Activated CD8-positive, alpha-beta memory T cell treated with anti-CD3 and anti-CD28 coated beads, Interleukin-2, amount 50 U/mL, for 1 hour (primary cell): ENCODE measurements around the gene LSM10.

Source experiments
- DNase-seq: peaks from one replicate; pipeline ENCODE4 v3.0.0-alpha.2; 2020; ENCODE audit errors: extremely low read depth

The LSM10 gene

DNA sequence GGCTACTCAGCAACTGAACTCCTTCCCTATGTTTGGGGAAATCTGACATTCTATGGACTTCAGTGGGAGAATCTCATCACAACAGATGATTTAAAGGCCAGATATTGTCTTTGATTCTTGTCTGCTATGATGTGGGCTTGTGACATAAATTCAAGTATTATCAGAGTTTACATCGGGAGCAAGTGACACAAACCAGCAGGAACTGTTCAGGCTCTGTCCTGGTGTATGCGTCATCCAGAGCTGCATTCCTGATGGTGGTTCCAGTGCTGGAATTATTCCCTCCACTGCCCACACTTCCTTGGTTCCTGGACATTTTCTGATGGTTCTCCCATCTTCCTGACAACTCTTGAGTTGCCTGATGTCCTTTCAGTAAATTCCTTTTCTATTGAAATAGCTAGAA, 10.8 kb upstream of the LSM10 start:
- DNase-seq = no peak

DNA sequence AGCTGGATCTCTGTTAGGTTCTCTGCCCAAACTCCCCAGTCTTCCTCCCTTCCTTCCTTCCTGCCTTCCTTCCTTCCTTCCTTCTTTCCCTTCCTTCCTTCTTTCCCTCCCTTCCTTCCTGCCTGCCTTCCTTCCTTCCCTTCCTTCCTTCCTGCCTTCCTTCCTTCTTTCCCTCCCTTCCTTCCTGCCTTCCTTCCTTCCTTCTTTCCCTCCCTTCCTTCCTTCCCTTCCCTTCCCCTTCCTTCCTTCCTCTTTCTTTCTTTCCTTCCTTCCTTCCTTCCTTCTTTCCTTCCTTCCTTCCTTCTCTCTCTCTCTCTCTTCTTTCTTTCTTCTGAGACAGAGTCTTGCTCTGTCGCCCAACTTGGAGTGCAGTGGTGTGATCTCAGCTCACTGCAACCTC, 8.7 kb upstream of the LSM10 start:
- DNase-seq = no peak

DNA sequence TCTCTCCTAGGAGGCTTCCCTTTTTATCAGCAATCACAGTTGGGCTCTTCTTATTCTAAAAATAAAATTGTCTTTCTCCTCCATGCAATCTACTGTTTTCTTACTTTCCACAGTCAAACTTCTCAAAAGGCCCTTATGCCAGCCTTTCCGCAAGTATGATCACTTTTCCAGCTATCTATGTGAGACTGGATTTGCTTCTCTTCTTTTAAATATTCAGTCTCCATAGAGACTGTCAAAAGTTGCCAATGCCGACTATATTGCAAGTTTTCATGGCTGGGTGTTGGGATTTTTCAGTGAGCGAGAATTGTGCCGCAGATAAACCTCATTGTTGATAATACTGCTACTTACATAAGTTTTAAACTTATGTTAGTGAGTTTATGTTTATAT, 4.8 kb upstream of the LSM10 start:
- no peak for DNase-seq

DNA sequence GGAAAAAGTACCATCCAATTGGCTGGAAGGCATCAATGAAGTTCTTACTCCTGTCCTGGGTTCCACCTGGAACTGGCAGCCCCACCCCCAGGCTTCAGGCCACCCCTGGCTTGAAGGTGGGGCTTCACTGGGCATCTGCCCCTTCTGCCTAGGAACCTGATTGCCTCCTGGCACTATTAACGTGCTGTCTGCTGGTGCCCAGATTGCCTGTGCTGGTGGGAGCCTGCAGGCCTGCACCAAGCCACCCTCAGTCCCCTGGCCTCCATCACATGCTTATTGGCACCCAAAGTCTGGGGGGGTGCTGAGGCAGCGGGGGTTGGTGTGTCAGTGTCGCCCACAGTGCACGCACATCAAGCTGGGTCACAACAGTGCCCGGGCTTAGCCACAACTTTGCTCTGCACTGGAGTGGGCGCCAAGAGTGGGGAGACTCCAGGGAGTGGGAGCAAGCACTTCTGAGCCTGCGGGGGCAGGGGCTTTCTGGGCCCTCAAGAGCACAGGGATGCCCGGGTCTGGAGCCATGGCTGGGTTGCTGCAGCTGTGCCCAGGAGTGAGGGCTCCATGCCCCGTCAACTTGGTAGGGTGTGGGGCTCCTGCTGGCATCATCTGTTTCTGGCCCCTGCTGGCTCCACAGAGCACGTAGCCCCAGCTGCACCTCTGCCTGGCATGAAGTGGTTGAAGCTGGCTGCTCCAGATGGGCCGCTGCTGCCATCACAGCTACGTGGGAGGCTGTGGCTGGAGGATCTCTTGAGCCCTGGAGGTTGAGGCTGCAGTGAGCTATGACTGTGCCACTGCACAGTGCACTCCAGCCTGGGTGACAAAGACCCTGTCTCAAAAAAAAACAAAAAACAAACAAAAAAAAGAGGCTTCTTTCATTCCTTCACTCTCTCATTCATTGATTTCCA, 4.1 kb upstream of the LSM10 start:
- DNase-seq = no peak

- no peak for DNase-seq
Observed at GRCh38 chr1:36400825-36401601, 3.3 kb upstream of the LSM10 start.

DNA sequence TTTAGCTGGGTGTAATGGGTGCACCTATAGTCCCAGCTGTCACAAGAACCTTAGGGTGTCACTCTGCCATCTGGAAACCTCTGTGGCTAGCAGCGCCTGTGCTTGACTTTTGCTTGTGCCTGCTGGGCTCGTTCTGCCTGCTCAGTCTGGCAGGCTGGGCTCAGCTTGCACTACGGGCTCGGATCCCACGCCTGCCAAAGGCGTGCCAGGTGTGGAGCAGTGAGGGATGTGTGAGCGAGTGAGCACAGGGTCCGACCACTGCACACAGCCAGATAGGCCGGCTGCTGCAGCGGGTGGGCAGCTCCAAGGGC, 2.8 kb upstream of the LSM10 start:
- no peak for DNase-seq

GRCh38 chr1:36398370-36398977, 766 bp upstream of the LSM10 start:
- DNase-seq = no peak

DNA sequence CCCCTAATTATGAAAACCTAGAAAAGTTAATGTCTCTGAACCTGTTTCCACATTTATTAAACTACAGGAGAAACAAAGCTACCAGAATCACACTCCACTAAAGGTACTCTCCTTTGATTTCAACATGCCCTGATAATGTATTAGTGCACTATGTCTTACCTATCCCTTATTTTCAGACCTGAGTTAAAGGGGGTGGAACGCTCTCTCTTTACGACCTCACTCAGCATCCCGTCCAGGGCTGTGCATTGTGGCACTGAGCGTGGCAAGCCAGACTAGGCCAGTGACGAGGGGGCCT, 678 bp downstream of the LSM10 start:
- DNase-seq = no peak

GRCh38 chr1:36396359-36396758, 1.3 kb downstream of the LSM10 start:
- no peak for DNase-seq

- DNase-seq = no peak
Observed at GRCh38 chr1:36393686-36394085, 4.0 kb downstream of the LSM10 start.

- DNase-seq = no peak
Observed at GRCh38 chr1:36392836-36393235, 4.9 kb downstream of the LSM10 start.

GRCh38 chr1:36391271-36391670, 6.4 kb downstream of the LSM10 start:
- no peak for DNase-seq

DNA sequence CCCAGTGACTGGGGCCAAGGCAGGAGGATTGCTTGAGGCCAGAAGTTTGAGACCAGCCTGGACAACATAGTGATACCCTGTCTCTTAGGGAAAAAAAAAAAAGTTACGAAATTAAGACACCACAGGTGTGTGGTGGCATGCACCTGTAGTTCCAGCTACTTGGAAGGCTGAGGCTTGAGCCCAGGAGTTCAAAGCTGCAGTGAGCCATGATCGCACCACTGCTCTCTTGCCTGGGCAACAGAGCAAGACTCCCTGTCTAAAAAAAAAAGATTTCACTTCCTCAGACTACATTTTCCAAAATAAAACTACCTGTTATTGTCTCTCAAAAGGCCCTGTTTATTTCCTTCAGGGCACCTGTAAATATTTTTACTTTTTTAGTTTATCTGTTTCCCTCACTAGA, 7.3 kb downstream of the LSM10 start:
- DNase-seq = no peak

GRCh38 chr1:36389999-36390398, 7.7 kb downstream of the LSM10 start:
- DNase-seq = no peak

DNA sequence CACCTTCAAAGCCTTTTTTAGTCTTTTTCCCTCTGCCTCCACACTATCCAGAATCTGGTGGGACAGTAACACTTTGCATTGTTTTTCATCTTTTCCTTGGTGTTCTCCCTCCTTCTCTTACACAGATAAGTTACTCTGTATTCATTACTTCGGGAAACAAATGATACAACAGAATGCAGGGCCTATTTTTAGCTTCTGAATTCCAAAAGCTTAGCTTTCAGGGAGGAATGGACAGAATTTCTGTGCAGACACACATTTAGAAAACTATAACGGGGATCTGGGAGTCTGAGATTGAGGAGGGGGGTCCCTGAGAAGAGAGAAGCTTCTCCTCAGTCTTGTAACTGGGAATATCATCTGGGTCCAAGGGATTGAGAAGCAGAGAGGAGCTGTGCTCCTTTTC, 8.4 kb downstream of the LSM10 start:
- DNase-seq = no peak

GRCh38 chr1:36387141-36387949, 10.4 kb downstream of the LSM10 start:
- DNase-seq = no peak

GRCh38 chr1:36386265-36387140, 11.2 kb downstream of the LSM10 start:
- DNase-seq = peak; percentile 81

DNA sequence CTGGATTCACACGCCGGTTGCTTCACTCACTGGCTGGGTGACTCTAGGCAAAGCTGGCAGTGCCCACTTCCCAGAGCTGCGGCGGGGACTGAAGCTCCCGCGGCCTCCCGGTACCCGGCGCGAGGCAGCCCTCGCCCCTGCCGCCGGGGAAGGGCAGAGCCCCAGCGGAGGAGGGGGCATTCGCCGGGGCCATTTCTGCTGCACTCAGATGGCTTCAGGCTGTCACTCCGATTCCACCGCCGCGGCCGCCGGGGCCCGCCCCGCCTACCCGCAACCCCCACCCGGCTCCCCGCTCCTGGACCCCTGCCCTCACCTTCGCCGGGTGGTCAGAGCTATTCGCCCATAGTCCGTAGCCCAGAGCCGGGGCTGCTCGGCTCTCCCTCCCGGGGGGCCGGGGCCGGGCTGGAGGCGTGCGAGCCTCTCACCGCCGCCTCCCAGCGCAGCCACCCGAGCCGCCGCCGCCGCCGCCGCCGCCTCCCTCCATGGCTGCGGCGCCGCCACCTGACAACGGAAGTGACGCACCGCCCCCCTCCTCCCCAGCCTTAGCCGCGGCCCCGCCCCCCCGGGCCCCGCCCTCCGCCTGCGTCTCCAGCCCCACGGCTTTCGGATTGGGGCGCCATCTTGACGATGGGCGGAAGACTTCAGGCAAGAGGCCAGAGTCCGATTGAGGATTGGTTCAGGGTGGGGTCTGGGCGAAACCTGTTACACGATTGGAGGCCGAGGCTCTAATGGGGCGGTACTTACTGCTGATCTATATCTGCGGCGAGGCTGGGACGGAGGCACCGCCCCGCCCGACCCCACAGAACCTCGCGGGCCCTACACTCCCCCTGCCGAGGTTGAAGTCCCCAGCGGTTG, 12.1 kb downstream of the LSM10 start, which contains the start of gene STK40:
Gene STK40 (minus strand): TSS at position 515 of the 855 bp plus-strand sequence. CDS start 24,592 bp downstream, outside the sequence.
- peak; percentile 96 for DNase-seq

DNA sequence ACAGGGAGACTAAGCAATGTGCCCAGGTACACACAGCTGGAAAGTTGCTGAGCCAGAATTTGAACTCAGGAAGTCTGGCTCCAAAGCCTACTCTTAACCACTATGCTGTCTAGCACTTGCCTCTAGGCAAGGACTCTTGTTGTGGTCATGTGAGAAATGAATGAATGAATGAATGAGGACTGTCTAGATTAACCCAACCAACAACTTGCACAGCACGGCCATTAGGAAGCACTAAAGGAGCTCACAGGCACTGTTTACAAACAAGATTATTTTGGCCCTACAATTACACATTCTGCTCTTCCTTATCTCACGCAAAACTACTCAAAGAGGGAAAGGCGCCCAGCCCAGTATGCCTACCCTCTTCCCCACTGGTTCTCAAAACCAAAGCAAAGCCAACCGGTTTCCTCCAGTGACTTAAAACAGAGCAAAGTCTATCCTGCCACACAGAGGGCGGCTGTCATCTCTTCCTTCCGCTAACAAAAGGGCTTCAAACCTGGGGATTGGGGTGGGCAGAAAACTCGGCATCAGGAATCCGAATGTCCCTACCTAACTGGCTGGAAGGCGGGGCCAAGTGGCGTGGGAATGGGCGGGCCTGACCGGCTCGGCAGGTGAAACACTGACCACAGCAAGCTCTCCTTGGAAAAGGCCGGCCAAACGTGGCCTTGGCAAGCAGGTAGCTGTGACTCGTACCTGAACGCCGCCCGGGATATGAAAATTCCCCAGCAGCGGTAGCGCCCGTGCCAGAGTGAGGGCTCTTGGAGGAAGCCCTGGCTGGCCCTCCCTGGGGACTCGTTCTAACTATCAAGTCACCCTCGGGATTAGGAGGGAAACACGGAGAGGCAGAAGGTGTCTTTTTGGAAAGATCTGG, 12.9 kb downstream of the LSM10 start:
- no peak for DNase-seq
